GM12878 (cell line): Measurements from ENCODE around the gene PIAS1. TPM values are rescaled to one million over a fixed set of nuclear protein-coding genes. Genes with fewer than 3 reads are reported as not detected.

ENCODE experiments used
- ATAC-seq: fragments of 200-7000 bp; cut with Tn5 transposase; 3 replicates; pipeline ENCODE4 v1.9.1; 2020; ENCODE audit warnings: mild to moderate bottlenecking, moderate library complexity
- BruUV-seq: library from RNA; stranded (reverse); fragments of 400-500 nt; replicated peaks from 2 replicates; lab custom pipeline; 2021; lab: Mats Ljungman, UMichigan
- CTCF ChIA-PET: fragments of 300-600 bp; sonication (Branson Sonifier 250); formaldehyde crosslinking; extraction: SDS; loops from one replicate; lab custom pipeline; 2021; ENCODE audit warnings: inconsistent platforms; lab: Yijun Ruan, JAX
- POLR2A ChIA-PET: fragments of 350-600 bp; formaldehyde crosslinking; extraction: SDS; loops from one replicate; lab custom pipeline; 2021; ENCODE audit warnings: inconsistent platforms; lab: Charles Lee
- RAD21 ChIA-PET: fragments of 300-600 bp; sonication (Branson Sonifier 250); formaldehyde crosslinking; loops from one replicate; lab custom pipeline; 2023; ENCODE audit warnings: antibody characterized with exemption; ENCODE audit not compliant: unreplicated experiment; lab: Charles Lee
- SMC1A ChIA-PET: fragments of 300-600 bp; sonication (Branson Sonifier 250); formaldehyde crosslinking; loops from one replicate; lab custom pipeline; 2023; ENCODE audit not compliant: unreplicated experiment, uncharacterized antibody; lab: Charles Lee
- DNase-seq: peaks from one replicate; pipeline ENCODE4 v3.0.0-alpha.2; 2011; ENCODE audit warnings: low read depth, low spot score
- FAIRE-seq: peaks from 3 replicates; lab custom pipeline; 2011; peaks lifted over from hg19 to GRCh38; lab: Jason Lieb, UNC
- H2AFZ ChIP-seq: 2 replicates; pipeline ENCODE4 v1.6.0; 2011; ENCODE audit warnings: low read depth, low read length, control low read depth; ENCODE audit not compliant: control insufficient read depth
- H3K27ac ChIP-seq: 2 replicates; pipeline ENCODE4 v1.5.1; 2011; ENCODE audit warnings: control low read depth; ENCODE audit not compliant: control insufficient read depth, insufficient read depth
- H3K27me3 ChIP-seq, 2 experiments: replicated peaks in 1 of 2; 2 replicates each; pipeline versions ENCODE4 v1.6.0 to v1.6.1; 2011; ENCODE audit warnings: low read length in 1 of 2; ENCODE audit not compliant: control insufficient read depth in 2 of 2, insufficient read depth in 2 of 2
- H3K36me3 ChIP-seq, 2 experiments: 2 replicates each; pipeline ENCODE4 v1.5.1; 2011; ENCODE audit warnings: low read length in 1 of 2; ENCODE audit not compliant: control insufficient read depth in 2 of 2, insufficient read depth in 2 of 2
- H3K4me1 ChIP-seq: 2 replicates; pipeline ENCODE4 v1.6.1; 2011; ENCODE audit warnings: mild to moderate bottlenecking, low read length, moderate library complexity, mixed read lengths; ENCODE audit not compliant: control insufficient read depth, insufficient read depth
- H3K4me2 ChIP-seq: 2 replicates; pipeline ENCODE4 v1.6.0; 2011; ENCODE audit warnings: control low read depth; ENCODE audit not compliant: control insufficient read depth, insufficient read depth
- H3K4me3 ChIP-seq: fragments of 200-600 bp; sonication (generic); 2 replicates; pipeline ENCODE4 v1.5.1; 2016
- H3K79me2 ChIP-seq: 2 replicates; pipeline ENCODE4 v1.6.0; 2011; ENCODE audit warnings: low read length; ENCODE audit not compliant: control insufficient read depth, insufficient read depth
- H3K9ac ChIP-seq: 2 replicates; pipeline ENCODE4 v1.8.0; 2011; ENCODE audit warnings: low read length, control low read depth, mixed read lengths; ENCODE audit not compliant: control insufficient read depth, insufficient read depth
- H3K9me3 ChIP-seq: replicated peaks from 3 replicates; pipeline ENCODE4 v1.5.1; 2011; ENCODE audit warnings: mild to moderate bottlenecking, low read length; ENCODE audit not compliant: control insufficient read depth, insufficient read depth
- H4K20me1 ChIP-seq: 2 replicates; pipeline ENCODE4 v1.6.0; 2011; ENCODE audit not compliant: control insufficient read depth, insufficient read depth
- IKZF2 ChIP-seq, 2 experiments: fragments of 450-650 bp; IDR thresholded peaks; 2 replicates each; pipeline ENCODE4 v1.6.1; 2017; ENCODE audit warnings: mild to moderate bottlenecking in 2 of 2, moderate library complexity in 2 of 2
- JUND ChIP-seq: IDR thresholded peaks from 2 replicates; pipeline ENCODE4 v1.6.1; 2012; ENCODE audit warnings: low read depth, mild to moderate bottlenecking, low read length, improper control_type of control experiment, moderate library complexity
- RFX5 ChIP-seq: IDR thresholded peaks from 2 replicates; pipeline ENCODE4 v1.6.1; 2011; ENCODE audit warnings: low read depth, low read length, improper control_type of control experiment
- STAT1 ChIP-seq: fragments of 450-650 bp; conservative IDR thresholded peaks from 2 replicates; pipeline ENCODE4 v1.6.1; 2014; ENCODE audit warnings: antibody characterized with exemption, mild to moderate bottlenecking
- in situ Hi-C: fragments of 300-500 bp; cut with MboI; formaldehyde crosslinking; loops from 9 replicates; pipeline ENCODE4 v1.14.3; 2018; ENCODE audit warnings: mixed read lengths
- intact Hi-C: fragments of 100-400 bp; cut with micrococcal nuclease; formaldehyde crosslinking; loops from one replicate; pipeline ENCODE4 v1.14.2; 2022; ENCODE audit not compliant: unreplicated experiment
- polyA plus RNA-seq, 11 experiments: library from polyadenylated mRNA; depleted of rRNA in 4 of 11; unstranded in 6 of 11; stranded (reverse) in 5 of 11; fragments of >200 nt; fragmentation: Nextera tagmentation in 4 of 11; fragmentation: Illumina TruSeq in 1 of 11; extraction: Ambion mirVana in 4 of 11; extraction: Trizol in 1 of 11; gene quantifications; 1 replicate in 1 of 11; 2 replicates in 10 of 11; pipeline versions ENCODE4 v1.2.1 to v1.2.3, GENCODE V29; 2011 to 2016; ENCODE audit warnings: inconsistent platforms in 2 of 11, missing spikeins in 2 of 11, low read depth in 1 of 11
- total RNA-seq, 4 experiments: library from RNA; depleted of rRNA in 3 of 4; stranded (reverse); fragments of >200 nt in 3 of 4; fragmentation: Illumina TruSeq in 1 of 4; extraction: Trizol in 1 of 4; gene quantifications; 2 replicates each; pipeline versions ENCODE4 v1.2.1 to v1.2.3, GENCODE V29; 2013 to 2021
- TF ChIP-seq, protein P1 (sequence below): IDR thresholded peaks from 2 replicates; pipeline ENCODE4 v1.6.1; 2011; ENCODE audit warnings: low read depth, low read length, improper control_type of control experiment, borderline replicate concordance
- TF ChIP-seq, protein P2 (sequence below): fragments of 450-650 bp; IDR thresholded peaks from 2 replicates; pipeline ENCODE4 v1.6.1; 2017; ENCODE audit warnings: mild to moderate bottlenecking
- TF ChIP-seq, protein P3 (sequence below): fragments of 450-650 bp; IDR thresholded peaks from 2 replicates; pipeline ENCODE4 v1.6.1; 2016; ENCODE audit warnings: mild to moderate bottlenecking
- TF ChIP-seq, protein P4 (sequence below): fragments of 450-650 bp; IDR thresholded peaks from 2 replicates; pipeline ENCODE4 v1.6.1; 2016; ENCODE audit warnings: mild to moderate bottlenecking, moderate library complexity, borderline replicate concordance
- TF ChIP-seq, protein P5 (sequence below): IDR thresholded peaks from 2 replicates; pipeline ENCODE4 v1.6.1; 2011; ENCODE audit warnings: mild to moderate bottlenecking, low read depth, low read length, moderate library complexity; ENCODE audit not compliant: insufficient replicate concordance
- TF ChIP-seq, protein P6 (sequence below): IDR thresholded peaks from 2 replicates; pipeline ENCODE4 v1.6.1; 2012; ENCODE audit warnings: mild to moderate bottlenecking, low read depth, low read length

PIAS1 gene
- total and polyA plus RNA-seq, 10 of the 15 experiments (the other 5 are each of a cell fraction or from before 2014, with no cell fraction given) = 20.2 to 96.3 (median 37.0) TPM

DNA sequence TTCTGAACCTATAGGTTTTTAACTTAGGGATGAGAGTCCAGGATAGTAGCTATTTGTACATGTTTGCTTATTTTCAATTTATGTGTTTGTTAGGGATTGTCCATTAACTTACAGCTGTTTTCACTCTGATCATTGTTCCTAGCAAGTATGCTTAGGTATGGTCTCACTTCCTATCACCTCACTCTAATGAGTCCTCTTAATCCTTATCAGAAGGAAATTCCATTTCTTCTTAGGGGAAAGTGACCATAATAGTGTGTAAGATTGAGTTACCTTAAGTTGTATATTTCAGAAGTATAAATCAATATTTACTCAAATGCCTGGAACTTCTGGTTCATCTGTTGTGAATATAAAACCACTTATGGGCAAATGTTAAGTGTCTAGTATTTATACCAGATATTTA lies 53.0 kb downstream of the PIAS1 start:
- ChIA-PET RAD21 (no interaction called here), POLR2A (interaction anchor here (0.6 to 0.8 kb wide), 2 partner anchors 54 to 1037 kb away, joined by 3 read pairs; no protein-coding TSS in a partner anchor), SMC1A (interaction anchor here (0.6 to 1.4 kb wide), 3 partner anchors 38 to 364 kb away, joined by 3 to 5 read pairs (median 3); no protein-coding TSS in a partner anchor), CTCF (interaction anchor here (1.3 kb wide), 1 partner anchor 43 kb away, joined by 3 read pairs; no protein-coding TSS in a partner anchor)
- FAIRE-seq = no peak
- Histone ChIP-seq H3K36me3 (peaks cover 0 to 11% of the 10 kb centered on the region in 2 experiments; a peak in 3 of 4 replicates), H3K4me2 (no peak overlapping the region), H3K27ac (no peak overlapping the region), H3K4me1 (peaks cover 1% of the 10 kb centered on the region), H2AFZ (no peak overlapping the region), H3K79me2 (peaks cover 85% of the 10 kb centered on the region), H3K4me3 (no peak overlapping the region), H4K20me1 (no peaks in the 10 kb centered on the region), H3K27me3 (no peaks in the 10 kb centered on the region), H3K9ac (no peak overlapping the region), H3K9me3 (peaks cover 6% of the 10 kb centered on the region; the same call in 2 of the 3 replicates)
- no peak for DNase-seq
- intact Hi-C loops (no loop called here), in situ Hi-C loops (no loop called here)
- no TSS peak for BruUV-seq
- ATAC-seq = no peak
- TF ChIP-seq, protein P1, sequence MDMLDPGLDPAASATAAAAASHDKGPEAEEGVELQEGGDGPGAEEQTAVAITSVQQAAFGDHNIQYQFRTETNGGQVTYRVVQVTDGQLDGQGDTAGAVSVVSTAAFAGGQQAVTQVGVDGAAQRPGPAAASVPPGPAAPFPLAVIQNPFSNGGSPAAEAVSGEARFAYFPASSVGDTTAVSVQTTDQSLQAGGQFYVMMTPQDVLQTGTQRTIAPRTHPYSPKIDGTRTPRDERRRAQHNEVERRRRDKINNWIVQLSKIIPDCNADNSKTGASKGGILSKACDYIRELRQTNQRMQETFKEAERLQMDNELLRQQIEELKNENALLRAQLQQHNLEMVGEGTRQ = no peak
- no peak for TF ChIP-seq IKZF2 (IDR thresholded peaks at IDR 0.05)
- TF ChIP-seq, protein P2, sequence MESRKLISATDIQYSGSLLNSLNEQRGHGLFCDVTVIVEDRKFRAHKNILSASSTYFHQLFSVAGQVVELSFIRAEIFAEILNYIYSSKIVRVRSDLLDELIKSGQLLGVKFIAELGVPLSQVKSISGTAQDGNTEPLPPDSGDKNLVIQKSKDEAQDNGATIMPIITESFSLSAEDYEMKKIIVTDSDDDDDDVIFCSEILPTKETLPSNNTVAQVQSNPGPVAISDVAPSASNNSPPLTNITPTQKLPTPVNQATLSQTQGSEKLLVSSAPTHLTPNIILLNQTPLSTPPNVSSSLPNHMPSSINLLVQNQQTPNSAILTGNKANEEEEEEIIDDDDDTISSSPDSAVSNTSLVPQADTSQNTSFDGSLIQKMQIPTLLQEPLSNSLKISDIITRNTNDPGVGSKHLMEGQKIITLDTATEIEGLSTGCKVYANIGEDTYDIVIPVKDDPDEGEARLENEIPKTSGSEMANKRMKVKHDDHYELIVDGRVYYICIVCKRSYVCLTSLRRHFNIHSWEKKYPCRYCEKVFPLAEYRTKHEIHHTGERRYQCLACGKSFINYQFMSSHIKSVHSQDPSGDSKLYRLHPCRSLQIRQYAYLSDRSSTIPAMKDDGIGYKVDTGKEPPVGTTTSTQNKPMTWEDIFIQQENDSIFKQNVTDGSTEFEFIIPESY = no peak
- TF ChIP-seq, protein P3, sequence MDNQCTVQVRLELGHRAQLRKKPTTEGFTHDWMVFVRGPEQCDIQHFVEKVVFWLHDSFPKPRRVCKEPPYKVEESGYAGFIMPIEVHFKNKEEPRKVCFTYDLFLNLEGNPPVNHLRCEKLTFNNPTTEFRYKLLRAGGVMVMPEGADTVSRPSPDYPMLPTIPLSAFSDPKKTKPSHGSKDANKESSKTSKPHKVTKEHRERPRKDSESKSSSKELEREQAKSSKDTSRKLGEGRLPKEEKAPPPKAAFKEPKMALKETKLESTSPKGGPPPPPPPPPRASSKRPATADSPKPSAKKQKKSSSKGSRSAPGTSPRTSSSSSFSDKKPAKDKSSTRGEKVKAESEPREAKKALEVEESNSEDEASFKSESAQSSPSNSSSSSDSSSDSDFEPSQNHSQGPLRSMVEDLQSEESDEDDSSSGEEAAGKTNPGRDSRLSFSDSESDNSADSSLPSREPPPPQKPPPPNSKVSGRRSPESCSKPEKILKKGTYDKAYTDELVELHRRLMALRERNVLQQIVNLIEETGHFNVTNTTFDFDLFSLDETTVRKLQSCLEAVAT = no peak
- TF ChIP-seq JUND = no peak
- TF ChIP-seq, protein P4, sequence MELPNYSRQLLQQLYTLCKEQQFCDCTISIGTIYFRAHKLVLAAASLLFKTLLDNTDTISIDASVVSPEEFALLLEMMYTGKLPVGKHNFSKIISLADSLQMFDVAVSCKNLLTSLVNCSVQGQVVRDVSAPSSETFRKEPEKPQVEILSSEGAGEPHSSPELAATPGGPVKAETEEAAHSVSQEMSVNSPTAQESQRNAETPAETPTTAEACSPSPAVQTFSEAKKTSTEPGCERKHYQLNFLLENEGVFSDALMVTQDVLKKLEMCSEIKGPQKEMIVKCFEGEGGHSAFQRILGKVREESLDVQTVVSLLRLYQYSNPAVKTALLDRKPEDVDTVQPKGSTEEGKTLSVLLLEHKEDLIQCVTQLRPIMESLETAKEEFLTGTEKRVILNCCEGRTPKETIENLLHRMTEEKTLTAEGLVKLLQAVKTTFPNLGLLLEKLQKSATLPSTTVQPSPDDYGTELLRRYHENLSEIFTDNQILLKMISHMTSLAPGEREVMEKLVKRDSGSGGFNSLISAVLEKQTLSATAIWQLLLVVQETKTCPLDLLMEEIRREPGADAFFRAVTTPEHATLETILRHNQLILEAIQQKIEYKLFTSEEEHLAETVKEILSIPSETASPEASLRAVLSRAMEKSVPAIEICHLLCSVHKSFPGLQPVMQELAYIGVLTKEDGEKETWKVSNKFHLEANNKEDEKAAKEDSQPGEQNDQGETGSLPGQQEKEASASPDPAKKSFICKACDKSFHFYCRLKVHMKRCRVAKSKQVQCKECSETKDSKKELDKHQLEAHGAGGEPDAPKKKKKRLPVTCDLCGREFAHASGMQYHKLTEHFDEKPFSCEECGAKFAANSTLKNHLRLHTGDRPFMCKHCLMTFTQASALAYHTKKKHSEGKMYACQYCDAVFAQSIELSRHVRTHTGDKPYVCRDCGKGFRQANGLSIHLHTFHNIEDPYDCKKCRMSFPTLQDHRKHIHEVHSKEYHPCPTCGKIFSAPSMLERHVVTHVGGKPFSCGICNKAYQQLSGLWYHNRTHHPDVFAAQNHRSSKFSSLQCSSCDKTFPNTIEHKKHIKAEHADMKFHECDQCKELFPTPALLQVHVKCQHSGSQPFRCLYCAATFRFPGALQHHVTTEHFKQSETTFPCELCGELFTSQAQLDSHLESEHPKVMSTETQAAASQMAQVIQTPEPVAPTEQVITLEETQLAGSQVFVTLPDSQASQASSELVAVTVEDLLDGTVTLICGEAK = no peak
- no peak for TF ChIP-seq STAT1
- TF ChIP-seq, protein P5, sequence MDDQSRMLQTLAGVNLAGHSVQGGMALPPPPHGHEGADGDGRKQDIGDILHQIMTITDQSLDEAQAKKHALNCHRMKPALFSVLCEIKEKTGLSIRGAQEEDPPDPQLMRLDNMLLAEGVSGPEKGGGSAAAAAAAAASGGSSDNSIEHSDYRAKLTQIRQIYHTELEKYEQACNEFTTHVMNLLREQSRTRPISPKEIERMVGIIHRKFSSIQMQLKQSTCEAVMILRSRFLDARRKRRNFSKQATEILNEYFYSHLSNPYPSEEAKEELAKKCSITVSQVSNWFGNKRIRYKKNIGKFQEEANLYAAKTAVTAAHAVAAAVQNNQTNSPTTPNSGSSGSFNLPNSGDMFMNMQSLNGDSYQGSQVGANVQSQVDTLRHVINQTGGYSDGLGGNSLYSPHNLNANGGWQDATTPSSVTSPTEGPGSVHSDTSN = no peak
- TF ChIP-seq, protein P6, sequence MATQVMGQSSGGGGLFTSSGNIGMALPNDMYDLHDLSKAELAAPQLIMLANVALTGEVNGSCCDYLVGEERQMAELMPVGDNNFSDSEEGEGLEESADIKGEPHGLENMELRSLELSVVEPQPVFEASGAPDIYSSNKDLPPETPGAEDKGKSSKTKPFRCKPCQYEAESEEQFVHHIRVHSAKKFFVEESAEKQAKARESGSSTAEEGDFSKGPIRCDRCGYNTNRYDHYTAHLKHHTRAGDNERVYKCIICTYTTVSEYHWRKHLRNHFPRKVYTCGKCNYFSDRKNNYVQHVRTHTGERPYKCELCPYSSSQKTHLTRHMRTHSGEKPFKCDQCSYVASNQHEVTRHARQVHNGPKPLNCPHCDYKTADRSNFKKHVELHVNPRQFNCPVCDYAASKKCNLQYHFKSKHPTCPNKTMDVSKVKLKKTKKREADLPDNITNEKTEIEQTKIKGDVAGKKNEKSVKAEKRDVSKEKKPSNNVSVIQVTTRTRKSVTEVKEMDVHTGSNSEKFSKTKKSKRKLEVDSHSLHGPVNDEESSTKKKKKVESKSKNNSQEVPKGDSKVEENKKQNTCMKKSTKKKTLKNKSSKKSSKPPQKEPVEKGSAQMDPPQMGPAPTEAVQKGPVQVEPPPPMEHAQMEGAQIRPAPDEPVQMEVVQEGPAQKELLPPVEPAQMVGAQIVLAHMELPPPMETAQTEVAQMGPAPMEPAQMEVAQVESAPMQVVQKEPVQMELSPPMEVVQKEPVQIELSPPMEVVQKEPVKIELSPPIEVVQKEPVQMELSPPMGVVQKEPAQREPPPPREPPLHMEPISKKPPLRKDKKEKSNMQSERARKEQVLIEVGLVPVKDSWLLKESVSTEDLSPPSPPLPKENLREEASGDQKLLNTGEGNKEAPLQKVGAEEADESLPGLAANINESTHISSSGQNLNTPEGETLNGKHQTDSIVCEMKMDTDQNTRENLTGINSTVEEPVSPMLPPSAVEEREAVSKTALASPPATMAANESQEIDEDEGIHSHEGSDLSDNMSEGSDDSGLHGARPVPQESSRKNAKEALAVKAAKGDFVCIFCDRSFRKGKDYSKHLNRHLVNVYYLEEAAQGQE = no peak
- no peak for TF ChIP-seq RFX5
